HepG2 (cell line): Measurements from ENCODE around the gene SLC22A23. TPM values are rescaled to one million over a fixed set of nuclear protein-coding genes. Genes with fewer than 3 reads are reported as not detected.
A peak's percentile ranks its signal among the peaks of the same experiment; 100 is the strongest.

Experiments used
- ARNTL ChIP-seq: sonication (generic); formaldehyde crosslinking; IDR thresholded peaks from 2 replicates; pipeline ENCODE4 v1.4.0; 2020; ENCODE audit warnings: mild to moderate bottlenecking, missing genetic modification reagents
- EHMT2 ChIP-seq: fragments of 200-600 bp; sonication (generic); IDR thresholded peaks from 2 replicates; pipeline ENCODE4 v1.7.0; 2017; ENCODE audit warnings: antibody characterized with exemption, low read depth, low read length, borderline replicate concordance
- FOXO1 ChIP-seq: sonication (generic); formaldehyde crosslinking; IDR thresholded peaks from 2 replicates; pipeline ENCODE4 v1.4.0; 2020; ENCODE audit warnings: missing genetic modification reagents
- HMGXB3 ChIP-seq: sonication (generic); formaldehyde crosslinking; IDR thresholded peaks from 2 replicates; pipeline ENCODE4 v1.4.0; 2020; ENCODE audit warnings: missing genetic modification reagents, borderline replicate concordance
- KDM5B ChIP-seq: sonication (generic); formaldehyde crosslinking; IDR thresholded peaks from 2 replicates; pipeline ENCODE4 v1.4.0; 2020; ENCODE audit warnings: missing genetic modification reagents, mild to moderate bottlenecking, borderline replicate concordance
- MAFG ChIP-seq: sonication (generic); formaldehyde crosslinking; IDR thresholded peaks from 2 replicates; pipeline ENCODE4 v1.5.1; 2020; ENCODE audit warnings: mild to moderate bottlenecking, missing genetic modification reagents
- MLLT10 ChIP-seq: sonication (generic); formaldehyde crosslinking; IDR thresholded peaks from 2 replicates; pipeline ENCODE4 v1.4.0; 2020; ENCODE audit warnings: missing genetic modification reagents
- NFE2 ChIP-seq: sonication (generic); formaldehyde crosslinking; IDR thresholded peaks from 2 replicates; pipeline ENCODE4 v1.4.0; 2020; ENCODE audit warnings: missing genetic modification reagents
- TGIF2 ChIP-seq: IDR thresholded peaks from 2 replicates; pipeline ENCODE4 v1.6.1; 2016; ENCODE audit warnings: control low read depth, missing compliant biosample characterization
- ZHX2 ChIP-seq, 2 experiments: sonication (generic) in 1 of 2; formaldehyde crosslinking in 1 of 2; IDR thresholded peaks; 2 replicates each; pipeline versions ENCODE4 v1.6.1 to v1.9.0; 2014 to 2022; ENCODE audit warnings: antibody characterized with exemption in 1 of 2, borderline replicate concordance in 1 of 2, inconsistent platforms in 1 of 2, low read depth in 1 of 2, missing genetic modification reagents in 1 of 2
- ZMYM2 ChIP-seq: sonication (generic); formaldehyde crosslinking; IDR thresholded peaks from 2 replicates; pipeline ENCODE4 v1.8.0; 2022; ENCODE audit warnings: mild to moderate bottlenecking, missing genetic modification reagents
- ZNF138 ChIP-seq: sonication (generic); formaldehyde crosslinking; IDR thresholded peaks from 2 replicates; pipeline ENCODE4 v1.5.0; 2020; ENCODE audit warnings: mild to moderate bottlenecking, low read depth, missing genetic modification reagents
- ZNF549 ChIP-seq: sonication (generic); formaldehyde crosslinking; IDR thresholded peaks from 2 replicates; pipeline ENCODE4 v1.5.0; 2020; ENCODE audit warnings: missing genetic modification reagents
- ZNF672 ChIP-seq: sonication (generic); formaldehyde crosslinking; IDR thresholded peaks from 2 replicates; pipeline ENCODE4 v1.8.1; 2022; ENCODE audit warnings: missing genetic modification reagents
- ZNF883 ChIP-seq: sonication (generic); formaldehyde crosslinking; IDR thresholded peaks from 2 replicates; pipeline ENCODE4 v1.5.1; 2020; ENCODE audit warnings: mild to moderate bottlenecking, missing genetic modification reagents; ENCODE audit errors: not compliant biosample characterization
- ZZZ3 ChIP-seq: sonication (generic); formaldehyde crosslinking; IDR thresholded peaks from 2 replicates; pipeline ENCODE4 v1.4.0; 2020; ENCODE audit warnings: missing genetic modification reagents, mild to moderate bottlenecking, borderline replicate concordance
- polyA plus RNA-seq, 8 experiments: library from polyadenylated mRNA; depleted of rRNA in 3 of 8; stranded (reverse) in 7 of 8; unstranded in 1 of 8; fragments of >200 nt; fragmentation: Illumina TruSeq in 4 of 8; extraction: Trizol in 4 of 8; gene quantifications; 2 replicates each; pipeline versions ENCODE4 v1.2.1 to v1.2.3, GENCODE V29; 2011 to 2016; ENCODE audit warnings: low read depth in 4 of 8, missing spikeins in 1 of 8, mixed read lengths in 1 of 8; ENCODE audit not compliant: insufficient read depth in 1 of 8
- total RNA-seq, 5 experiments: library from RNA; depleted of rRNA; stranded (reverse); fragments of >200 nt; fragmentation: Illumina TruSeq; extraction: Trizol; gene quantifications; 2 replicates each; pipeline ENCODE4 v1.2.3, GENCODE V29; 2016; ENCODE audit warnings: low read depth in 1 of 5
- TF ChIP-seq, protein P1 (sequence below): sonication (generic); formaldehyde crosslinking; IDR thresholded peaks from 2 replicates; pipeline ENCODE4 v1.4.0; 2020; ENCODE audit warnings: missing genetic modification reagents, borderline replicate concordance

Gene SLC22A23
- total and polyA plus RNA-seq, 2 of the 13 experiments (the other 11 are each of a cell fraction or from before 2014, with no cell fraction given): 11.8 to 17.5 TPM

DNA sequence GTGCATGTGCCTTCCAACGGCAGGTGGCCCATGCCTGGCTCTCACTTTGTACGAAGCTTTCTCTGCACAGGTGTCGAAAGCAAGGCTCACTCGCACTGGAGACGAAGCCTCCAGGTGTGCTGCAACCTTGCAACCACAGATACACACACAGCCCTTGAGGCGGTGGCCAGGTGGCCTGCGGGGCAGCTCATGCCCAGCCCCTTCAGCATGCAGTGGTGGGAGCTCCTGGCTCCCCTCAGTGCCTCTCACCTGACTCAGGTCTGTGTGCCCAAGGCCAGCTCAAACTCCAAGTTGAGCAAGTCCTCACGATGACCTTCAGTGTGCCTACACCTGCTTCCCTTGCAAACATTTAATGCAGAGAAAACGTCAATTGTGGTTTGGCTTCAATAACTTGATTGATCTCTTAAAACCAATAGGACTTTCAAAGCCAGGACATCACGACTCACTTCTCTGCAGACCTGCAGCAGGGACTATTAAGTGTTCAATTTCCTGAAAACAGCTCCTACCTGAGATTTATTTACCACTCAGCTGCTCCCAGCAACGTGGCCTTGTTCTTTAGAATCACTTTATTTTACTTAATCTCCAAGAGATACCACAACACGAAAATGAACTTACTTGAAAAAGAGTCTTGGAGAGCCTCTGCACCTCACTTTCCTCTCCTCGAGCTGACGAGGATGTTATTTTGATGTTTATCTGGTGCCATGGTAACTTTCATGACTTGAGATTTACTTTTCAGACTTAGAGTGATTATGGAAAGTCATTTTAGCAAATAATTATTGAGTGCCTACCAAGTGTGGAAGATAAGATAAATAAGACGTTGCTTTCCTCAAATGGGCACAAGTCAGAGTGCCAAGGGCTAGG lies 86.3 kb downstream of the SLC22A23 start (continued):
- TF ChIP-seq EHMT2 (no peak; the same call in 1 of the 2 replicates), ARNTL (CRISPR knock-in tag) (peak; percentile 97), MLLT10 (CRISPR knock-in tag) (no peak), ZNF549 (CRISPR knock-in tag) (peak; percentile 57; the same call in 1 of the 2 replicates), FOXO1 (CRISPR knock-in tag) (peak; percentile 98), ZMYM2 (CRISPR knock-in tag) (peak; percentile 65), MAFG (no peak), ZHX2 (IDR thresholded peaks at IDR 0.05; ENCODE audit: low read depth) (peak; percentile 51; the same call in 1 of the 2 replicates), ZHX2 (CRISPR knock-in tag; IDR thresholded peaks at IDR 0.05; ENCODE audit: borderline replicate concordance) (no peak), TGIF2 (CRISPR knock-in tag) (peak; percentile 69; the same call in 1 of the 2 replicates), KDM5B (CRISPR knock-in tag) (peak; percentile 98), NFE2 (CRISPR knock-in tag) (no peak), ZNF672 (CRISPR knock-in tag) (no peak), ZZZ3 (CRISPR knock-in tag) (no peak), ZNF883 (CRISPR knock-in tag) (peak; percentile 89), HMGXB3 (CRISPR knock-in tag) (peak; percentile 89), ZNF138 (no peak)
- TF ChIP-seq, protein P1, sequence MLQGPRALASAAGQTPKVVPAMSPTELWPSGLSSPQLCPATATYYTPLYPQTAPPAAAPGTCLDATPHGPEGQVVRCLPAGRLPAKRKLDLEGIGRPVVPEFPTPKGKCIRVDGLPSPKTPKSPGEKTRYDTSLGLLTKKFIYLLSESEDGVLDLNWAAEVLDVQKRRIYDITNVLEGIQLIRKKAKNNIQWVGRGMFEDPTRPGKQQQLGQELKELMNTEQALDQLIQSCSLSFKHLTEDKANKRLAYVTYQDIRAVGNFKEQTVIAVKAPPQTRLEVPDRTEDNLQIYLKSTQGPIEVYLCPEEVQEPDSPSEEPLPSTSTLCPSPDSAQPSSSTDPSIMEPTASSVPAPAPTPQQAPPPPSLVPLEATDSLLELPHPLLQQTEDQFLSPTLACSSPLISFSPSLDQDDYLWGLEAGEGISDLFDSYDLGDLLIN (CRISPR knock-in tag): peak; percentile 46; the same call in 1 of the 2 replicates
